Fibroblast of villous mesenchyme (primary cell): ENCODE results near the gene GRIN2A. TPM values are rescaled to one million over a fixed set of nuclear protein-coding genes. Genes with fewer than 3 reads are reported as not detected.

Experiments used
- DNase-seq: peaks from one replicate; pipeline ENCODE4 v3.0.0-alpha.2; 2010; ENCODE audit warnings: low read depth
- H3K4me3 ChIP-seq: 2 replicates; pipeline ENCODE4 v1.5.1; 2011; ENCODE audit warnings: low read depth, mild to moderate bottlenecking, low read length
- total RNA-seq: library from RNA; depleted of rRNA; stranded (reverse); fragments of >200 nt; gene quantifications from 2 replicates; pipeline ENCODE4 v1.2.3, GENCODE V29; 2012
- TF ChIP-seq, protein P1 (sequence below): IDR thresholded peaks from 2 replicates; pipeline ENCODE4 v1.5.1; 2012; ENCODE audit warnings: low read depth, mild to moderate bottlenecking, low read length; ENCODE audit not compliant: insufficient read depth

GRIN2A gene
- total RNA-seq, 1 donor = 1.3 TPM

GRCh38 chr16:10206215-10206614, 24.0 kb upstream of the GRIN2A start:
- TF ChIP-seq, protein P1, sequence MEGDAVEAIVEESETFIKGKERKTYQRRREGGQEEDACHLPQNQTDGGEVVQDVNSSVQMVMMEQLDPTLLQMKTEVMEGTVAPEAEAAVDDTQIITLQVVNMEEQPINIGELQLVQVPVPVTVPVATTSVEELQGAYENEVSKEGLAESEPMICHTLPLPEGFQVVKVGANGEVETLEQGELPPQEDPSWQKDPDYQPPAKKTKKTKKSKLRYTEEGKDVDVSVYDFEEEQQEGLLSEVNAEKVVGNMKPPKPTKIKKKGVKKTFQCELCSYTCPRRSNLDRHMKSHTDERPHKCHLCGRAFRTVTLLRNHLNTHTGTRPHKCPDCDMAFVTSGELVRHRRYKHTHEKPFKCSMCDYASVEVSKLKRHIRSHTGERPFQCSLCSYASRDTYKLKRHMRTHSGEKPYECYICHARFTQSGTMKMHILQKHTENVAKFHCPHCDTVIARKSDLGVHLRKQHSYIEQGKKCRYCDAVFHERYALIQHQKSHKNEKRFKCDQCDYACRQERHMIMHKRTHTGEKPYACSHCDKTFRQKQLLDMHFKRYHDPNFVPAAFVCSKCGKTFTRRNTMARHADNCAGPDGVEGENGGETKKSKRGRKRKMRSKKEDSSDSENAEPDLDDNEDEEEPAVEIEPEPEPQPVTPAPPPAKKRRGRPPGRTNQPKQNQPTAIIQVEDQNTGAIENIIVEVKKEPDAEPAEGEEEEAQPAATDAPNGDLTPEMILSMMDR = no peak
- H3K4me3 ChIP-seq = no peak overlapping the region
- no peak for DNase-seq

DNA sequence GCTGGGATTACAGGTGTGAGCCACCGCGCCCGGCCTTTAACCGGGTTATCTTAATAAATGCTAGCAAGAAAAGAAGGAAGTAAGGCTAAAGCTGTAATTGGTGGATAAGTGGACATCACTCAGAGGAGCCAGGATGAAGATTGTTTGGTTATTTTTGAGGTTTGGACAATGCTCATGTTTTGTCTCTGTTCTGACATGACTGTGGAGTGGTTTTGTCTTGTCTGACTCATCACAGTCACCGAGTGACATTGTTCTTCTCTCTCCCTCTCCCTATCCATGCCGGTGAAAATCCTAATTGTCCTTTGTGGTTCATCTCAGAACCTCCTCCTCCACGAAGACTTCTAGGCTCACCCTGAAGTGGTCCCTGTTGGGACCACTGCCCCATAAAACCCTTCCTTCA, 23.5 kb upstream of the GRIN2A start:
- no peak for DNase-seq
- TF ChIP-seq, protein P1 = no peak
- H3K4me3 ChIP-seq = no peak overlapping the region

DNA sequence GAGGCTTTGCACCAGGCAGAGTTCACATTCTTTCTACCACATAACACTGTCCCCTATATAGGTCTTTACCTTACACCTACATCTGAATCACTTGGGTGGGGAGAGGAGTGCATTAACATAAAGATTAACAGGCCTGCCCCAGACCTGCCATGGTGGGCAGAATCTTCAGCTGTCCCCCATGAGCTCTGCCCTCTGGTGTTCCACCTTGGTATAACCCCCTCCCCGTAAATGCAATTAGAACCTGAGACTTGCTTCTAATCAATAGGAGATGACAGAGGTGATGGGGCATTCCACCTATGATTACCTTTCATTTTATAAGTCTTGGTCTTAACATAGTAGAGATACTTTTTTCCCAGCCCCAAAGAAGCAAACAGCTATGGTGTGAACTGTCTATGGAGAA, 20.4 kb upstream of the GRIN2A start:
- no peak overlapping the region for H3K4me3 ChIP-seq
- DNase-seq = no peak
- TF ChIP-seq, protein P1 = no peak

GRCh38 chr16:10200637-10201586, 18.7 kb upstream of the GRIN2A start:
- H3K4me3 ChIP-seq = no peak overlapping the region
- DNase-seq = no peak
- TF ChIP-seq, protein P1 = no peak

DNA sequence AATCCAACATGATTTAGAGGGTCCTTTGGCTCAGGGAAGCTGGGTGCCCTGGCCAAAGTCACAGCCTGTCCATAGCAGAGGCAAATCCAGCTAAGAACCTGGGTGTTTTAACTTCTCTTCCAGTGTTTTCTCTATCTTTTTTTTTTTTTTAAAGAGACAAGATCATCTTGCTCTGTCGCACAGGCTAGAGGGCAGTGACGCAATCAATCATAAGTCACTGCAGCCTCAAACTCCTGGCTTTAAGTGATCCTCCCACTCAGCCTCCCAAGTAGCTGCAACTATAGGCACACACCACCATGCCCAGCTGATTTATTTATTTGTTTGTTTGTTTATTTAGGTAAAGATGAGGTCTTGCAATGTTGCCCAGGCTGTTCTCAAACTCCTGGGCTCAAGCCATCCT, 14.8 kb upstream of the GRIN2A start:
- H3K4me3 ChIP-seq = no peak overlapping the region
- no peak for DNase-seq
- TF ChIP-seq, protein P1 = no peak

- TF ChIP-seq, protein P1 = no peak
- DNase-seq = no peak
- H3K4me3 ChIP-seq = no peak overlapping the region
Measured at GRCh38 chr16:10191096-10191495, 8.9 kb upstream of the GRIN2A start.

GRCh38 chr16:10189861-10190390, 7.7 kb upstream of the GRIN2A start:
- TF ChIP-seq, protein P1 = no peak

More at GRCh38 chr16:10189861-10190390, 7.7 kb upstream of the GRIN2A start:
- H3K4me3 ChIP-seq = no peak overlapping the region
- no peak for DNase-seq
